HG02973 (cell line): Measurements from ENCODE around the gene ABLIM2.
"Not testable (repeated sequence)": the region's sequence is repeated elsewhere in the genome, so short reads cannot be mapped to it uniquely, and the experiment has no call there.

ENCODE experiments used
- ATAC-seq: cut with Tn5 transposase; IDR thresholded peaks from one replicate; pipeline ENCODE4 v1.9.1; 2021; ENCODE audit warnings: moderate library complexity; ENCODE audit not compliant: unreplicated experiment

The ABLIM2 gene

DNA sequence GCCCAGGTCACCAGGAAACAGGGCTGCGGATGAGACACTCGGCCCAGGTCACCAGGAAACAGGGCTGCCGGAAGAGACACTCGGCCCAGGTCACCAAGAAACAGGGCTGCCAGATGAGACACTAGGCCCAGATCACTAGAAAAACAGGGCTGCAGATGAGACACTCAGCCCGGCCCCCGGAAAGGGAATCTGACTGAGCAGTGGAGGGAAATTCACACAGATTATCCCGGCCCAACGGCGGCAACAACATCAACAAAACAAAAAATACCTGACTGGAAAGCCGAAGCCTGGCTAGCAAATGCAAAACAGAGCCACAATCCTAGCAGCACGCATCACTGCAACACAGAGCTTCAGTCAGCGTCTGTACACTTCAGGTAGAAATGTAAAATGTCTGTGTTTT is 239.6 kb downstream of the ABLIM2 start:
- ATAC-seq = no peak

DNA sequence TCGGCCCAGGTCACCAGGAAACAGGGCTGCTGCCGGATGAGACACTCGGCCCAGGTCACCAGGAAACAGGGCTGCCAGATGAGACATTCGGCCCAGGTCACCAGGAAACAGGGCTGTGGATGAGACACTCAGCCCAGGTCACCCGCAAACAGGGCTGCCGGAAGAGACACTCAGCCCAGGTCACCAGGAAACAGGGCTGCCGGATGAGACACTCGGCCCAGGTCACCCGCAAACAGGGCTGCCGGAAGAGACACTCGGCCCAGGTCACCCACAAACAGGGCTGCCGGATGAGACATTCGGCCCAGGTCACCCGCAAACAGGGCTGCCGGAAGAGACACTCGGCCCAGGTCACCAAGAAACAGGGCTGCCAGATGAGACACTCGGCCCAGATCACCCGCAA is 240.4 kb downstream of the ABLIM2 start:
- ATAC-seq = not testable (repeated sequence)

DNA sequence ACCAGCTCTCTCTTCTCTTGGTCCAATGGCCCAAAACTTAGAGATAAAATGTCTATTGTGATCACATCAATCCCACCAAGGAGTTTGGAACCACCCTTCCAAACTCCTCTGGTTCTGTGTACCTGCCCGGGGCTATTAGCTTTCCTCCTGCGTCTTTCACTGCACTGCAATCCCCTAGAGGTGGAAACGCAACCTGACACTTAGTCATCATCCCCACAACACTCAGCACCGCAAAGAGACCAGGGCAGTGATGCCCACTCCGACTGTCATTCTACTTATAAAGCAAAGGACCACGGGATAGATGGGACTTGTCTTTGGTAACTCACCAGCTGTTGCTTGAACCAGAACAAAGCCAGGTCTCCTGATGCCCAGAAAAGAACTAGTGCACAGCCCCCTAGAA is 240.9 kb downstream of the ABLIM2 start:
- ATAC-seq = no peak

DNA sequence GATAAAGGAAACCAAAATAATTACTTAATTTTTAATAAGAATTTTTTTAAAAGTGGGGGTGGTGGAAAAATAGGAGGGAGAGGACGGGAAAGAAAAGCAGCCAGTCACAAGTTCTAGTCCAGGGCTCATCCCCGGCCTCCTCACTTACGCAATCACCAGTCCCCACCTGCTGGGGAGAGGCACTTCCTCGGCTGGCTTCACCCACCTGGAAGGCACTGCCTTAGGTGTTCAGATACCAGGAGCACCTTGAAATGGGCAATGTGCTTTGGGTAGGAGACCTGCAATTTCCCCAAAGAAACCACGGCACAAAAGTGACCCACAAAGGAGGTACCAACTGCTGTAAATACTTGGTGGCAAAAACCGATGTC is 242.8 kb downstream of the ABLIM2 start:
- no peak for ATAC-seq
